Dedifferentiated amniotic fluid mesenchymal stem cell (primary cell): ENCODE results near the gene DENND2D.

Experiments
- DNase-seq: peaks from one replicate; pipeline ENCODE4 v3.0.0-alpha.2; 2016; ENCODE audit errors: extremely low spot score

Gene DENND2D

DNA sequence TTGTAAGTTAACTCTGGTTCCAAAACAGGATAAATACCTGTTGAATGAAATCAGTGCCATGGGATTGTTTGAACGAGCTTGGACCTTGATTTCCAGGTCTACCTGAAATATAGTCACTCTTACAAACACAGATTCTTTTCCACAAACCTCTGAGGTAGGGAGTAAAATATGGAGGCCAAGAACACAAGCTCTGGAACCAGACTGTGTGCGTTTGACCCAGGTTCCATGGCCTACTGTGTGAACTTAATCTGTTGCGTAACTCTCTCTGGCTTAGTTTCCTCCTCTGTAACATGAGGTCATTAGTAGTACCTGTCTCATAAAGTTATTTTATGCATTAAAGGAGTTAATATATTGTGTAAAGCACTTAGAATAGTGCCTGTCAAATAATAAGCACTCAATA is 25.1 kb downstream of the DENND2D start:
- no peak for DNase-seq

DNA sequence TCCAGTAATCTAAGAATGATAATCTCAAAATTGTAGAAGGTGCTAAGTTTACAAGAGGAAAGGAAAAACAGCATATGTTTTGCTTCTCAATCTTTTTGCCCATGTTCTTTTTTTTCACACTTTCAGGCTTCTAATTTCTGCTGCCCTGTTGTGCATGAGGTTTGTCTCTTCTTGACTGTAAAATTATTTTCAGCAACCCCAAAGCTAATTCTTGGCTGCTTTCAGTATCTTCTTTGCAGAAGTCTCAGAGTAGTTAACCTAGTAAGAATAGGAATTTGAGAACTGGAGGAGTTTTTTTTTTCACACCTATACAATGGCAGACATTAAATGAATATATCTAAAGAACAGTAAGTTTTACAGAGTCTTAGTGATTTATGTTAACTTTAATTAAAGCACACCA is 26.4 kb downstream of the DENND2D start:
- DNase-seq = no peak

DNA sequence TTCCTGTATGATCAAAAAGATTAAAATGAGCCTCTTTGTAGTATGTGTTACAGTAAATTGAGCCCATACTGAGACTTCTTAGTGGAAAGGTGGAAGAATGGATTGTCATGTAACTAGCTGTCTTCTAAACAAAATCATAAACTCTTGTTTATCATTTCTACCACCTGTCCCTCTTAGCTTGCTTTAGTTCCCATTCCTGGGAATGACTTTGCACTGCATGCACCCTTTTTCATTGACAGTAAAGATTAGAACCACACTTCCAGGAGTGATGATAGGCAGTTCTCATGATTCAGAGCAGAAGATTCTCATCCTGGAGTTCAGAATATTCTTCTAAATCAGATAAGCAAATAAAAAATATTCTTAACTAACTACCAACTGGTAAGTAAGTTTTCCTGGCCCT is 28.0 kb downstream of the DENND2D start:
- DNase-seq = no peak

DNA sequence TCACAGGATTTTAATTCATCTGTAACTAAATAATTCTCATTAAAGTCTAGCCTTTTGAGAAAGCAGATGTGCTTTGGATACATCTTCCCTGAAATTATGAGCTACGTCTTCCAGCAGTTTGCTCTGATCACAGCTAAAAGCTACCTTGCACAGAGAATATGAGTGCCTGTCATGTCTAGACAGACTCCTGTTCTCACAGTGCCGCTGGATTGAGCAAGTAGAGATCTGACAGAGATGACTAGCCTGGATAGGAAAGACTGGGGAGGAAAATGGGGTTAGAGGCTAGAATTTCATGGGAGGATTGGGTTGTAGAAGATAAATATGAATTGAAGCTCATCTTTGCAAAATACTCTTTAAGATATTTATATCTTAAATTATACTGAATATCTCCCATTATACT is 36.3 kb downstream of the DENND2D start:
- no peak for DNase-seq

DNA sequence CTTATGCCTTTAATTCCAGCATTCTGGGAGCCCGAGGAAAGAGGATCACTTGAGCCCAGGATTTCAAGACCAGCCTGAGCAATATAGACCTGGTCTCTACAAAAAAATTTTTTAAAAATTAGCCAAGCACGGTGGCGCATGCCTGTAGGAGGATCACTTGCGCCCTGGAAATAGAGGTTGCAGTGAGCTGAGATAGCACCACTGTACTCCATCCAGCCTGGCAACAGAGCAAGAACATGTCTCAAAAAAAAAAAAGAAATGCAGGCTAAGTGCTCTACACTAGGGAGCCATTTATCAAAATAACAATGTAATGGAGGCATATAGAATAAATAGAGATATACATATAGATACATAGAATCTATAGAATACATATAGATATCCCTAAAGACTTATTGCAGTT is 37.1 kb downstream of the DENND2D start:
- DNase-seq = no peak

DNA sequence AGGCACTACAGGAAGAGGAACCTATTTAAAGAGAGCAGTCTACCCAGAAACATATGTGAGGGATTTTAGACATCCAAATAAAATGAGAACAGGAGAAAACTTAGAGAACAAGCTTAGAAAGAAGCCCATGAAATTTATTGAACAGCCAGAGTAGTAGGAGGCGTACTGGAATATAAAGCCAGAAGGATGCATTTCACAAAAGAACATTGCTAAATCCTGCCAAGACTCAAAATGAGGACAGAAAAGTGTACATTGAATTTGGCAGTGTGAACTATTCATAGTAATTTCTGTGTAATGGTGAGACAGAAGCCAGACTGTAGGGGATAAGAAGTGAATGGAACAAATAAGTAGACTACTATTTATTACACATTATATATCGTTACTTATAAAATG is 38.0 kb downstream of the DENND2D start:
- no peak for DNase-seq

DNA sequence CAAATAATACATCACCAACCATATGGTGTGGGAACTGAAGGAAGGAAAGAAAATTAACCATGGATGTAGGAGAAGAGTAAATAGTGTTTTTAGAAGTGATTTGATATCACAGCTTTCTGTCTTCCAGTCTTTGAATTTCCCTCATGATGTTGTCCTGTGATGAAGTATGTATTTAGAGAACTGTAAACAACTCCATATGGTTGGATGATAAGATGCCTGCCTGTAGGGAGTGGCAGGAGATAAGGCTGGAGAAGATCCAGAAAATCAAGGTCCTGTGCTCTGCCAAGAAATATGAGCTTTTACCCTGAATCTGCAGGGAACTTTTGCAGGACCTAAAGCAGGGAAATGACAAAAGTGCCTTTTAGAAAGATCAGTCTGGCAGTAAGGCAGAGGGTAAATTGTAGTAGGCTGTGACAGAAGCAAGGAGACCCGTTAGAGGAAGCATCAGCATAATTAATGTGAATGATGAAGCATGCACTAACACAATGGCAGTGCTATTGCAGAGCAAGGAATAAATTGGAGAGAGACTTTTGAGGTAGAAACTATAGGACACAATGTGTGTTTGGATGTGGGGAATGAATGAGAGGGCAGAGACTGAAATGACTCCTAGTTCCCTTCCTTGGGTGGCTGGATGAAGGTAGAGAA is 38.5 kb downstream of the DENND2D start:
- DNase-seq = no peak

DNA sequence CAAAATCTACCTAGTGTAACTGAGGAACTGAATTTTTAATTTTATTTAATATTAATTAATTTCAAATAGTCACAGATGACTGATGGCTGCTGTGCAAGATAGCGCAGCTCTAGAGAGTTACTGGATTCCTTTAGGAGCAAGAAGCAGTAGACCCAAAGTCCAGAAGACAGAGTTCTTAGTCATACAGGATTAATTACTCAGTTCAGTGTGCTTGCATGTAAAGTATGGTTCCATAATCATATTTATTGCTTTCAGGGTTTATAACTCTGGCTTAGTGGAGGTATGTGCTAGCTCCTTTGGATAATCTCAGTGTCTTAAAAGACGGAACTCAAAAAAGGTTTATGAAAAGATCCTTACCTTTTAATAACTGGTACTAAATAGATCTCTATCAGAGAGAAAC is 43.0 kb downstream of the DENND2D start:
- DNase-seq = no peak

DNA sequence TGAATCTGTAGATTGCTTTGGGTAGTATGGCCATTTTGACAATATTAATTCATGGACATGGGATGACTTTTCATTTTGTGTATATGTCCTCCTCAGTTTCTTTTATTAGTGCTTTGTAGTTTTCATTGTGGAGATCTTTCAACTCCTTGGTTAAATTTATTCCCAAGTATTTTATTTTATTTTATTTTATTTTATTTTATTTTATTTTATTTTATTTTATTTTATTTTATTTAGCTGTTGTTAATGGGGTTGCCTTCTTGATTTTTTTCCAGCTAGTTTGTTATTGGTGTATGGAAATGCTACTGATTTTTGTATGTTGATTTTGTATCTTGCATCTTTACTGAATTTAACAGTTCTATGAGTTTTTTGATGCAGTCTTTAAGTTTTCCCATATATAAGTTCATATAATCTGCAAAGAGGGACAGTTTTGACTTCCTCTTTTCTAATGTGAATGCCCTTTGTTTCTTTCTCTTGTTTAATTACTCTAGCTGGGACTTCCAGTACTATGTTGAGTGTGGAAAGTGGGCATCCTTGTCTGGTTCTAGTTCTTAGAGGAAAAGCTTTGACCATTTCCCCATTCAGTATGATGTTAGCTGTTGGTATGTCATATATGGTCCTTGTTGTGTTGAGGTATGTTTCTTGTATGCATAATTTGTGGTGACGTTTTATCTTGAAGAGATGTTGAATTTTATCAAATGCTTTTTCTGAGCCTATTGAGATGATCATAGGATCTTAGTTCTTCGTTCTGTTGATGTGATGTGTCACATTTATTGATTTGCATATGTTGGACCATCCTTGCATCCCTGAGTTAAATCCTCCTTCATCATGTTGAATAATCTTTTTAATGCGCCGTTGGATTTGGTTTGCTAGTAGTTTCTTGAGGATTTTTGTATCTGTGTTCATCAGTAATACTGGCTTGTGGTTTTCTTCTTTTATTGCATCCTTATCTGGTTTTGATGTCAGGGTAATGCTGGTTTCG is 46.1 kb downstream of the DENND2D start:
- no peak for DNase-seq

DNA sequence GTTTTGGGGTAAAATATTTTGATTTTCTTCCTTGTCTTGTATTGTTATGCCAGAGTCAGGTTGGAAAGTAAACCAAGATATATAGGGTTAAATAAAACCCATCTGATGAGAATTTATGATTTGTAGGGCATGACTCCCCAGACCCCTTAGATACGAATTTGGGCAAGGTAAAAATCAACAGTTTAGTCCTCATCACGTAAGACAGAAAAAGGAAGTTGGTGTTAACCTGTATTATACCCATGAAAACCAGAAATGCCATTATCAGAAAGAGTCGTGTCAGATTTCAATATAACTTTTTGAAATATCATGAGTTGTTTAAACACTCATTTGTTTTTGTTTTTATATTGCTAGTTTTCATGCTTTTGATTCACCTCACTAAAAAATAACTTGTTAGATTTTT is 48.6 kb downstream of the DENND2D start:
- DNase-seq = no peak

DNA sequence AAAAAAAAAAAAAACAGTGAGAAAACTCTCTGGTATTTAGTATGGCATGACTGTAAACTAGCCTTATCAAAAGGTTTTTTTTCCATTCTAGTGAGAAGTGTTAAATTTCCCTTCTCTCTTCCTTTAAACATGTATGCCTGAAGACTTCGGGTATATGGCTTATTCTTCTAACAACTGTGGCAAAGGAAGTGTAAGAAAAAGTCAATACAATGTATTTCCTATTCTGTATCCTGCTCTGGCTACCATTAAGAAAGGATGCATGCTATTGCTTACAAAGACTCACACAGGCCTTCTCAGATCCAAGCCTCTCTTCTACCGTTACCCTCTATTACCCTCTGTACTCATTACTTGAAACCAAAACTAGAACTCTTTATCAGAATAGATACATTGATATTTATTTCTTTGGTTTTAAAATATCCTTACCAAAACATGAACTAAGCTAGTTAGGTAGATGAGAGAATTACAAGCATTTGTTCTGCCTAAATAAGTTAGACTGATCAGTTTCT is 52.0 kb downstream of the DENND2D start:
- DNase-seq = no peak

DNA sequence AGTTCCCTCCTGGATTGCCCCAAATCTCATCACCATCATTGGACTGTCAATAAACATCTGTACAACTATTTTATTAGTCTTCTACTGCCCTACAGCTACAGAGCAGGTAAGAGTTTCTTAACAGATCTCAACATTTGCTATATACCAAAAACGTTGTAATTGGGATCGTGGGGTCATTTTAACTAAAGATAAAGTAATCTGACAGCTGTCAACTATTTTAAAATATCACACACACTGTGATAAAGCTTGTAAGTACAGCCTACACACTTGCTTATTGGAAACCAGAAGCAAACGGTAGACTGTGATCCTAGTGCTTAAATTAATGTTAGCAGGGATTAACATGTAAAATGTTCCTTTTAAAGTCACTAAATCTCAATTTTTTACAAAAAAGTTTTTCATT is 52.5 kb downstream of the DENND2D start:
- DNase-seq = no peak

DNA sequence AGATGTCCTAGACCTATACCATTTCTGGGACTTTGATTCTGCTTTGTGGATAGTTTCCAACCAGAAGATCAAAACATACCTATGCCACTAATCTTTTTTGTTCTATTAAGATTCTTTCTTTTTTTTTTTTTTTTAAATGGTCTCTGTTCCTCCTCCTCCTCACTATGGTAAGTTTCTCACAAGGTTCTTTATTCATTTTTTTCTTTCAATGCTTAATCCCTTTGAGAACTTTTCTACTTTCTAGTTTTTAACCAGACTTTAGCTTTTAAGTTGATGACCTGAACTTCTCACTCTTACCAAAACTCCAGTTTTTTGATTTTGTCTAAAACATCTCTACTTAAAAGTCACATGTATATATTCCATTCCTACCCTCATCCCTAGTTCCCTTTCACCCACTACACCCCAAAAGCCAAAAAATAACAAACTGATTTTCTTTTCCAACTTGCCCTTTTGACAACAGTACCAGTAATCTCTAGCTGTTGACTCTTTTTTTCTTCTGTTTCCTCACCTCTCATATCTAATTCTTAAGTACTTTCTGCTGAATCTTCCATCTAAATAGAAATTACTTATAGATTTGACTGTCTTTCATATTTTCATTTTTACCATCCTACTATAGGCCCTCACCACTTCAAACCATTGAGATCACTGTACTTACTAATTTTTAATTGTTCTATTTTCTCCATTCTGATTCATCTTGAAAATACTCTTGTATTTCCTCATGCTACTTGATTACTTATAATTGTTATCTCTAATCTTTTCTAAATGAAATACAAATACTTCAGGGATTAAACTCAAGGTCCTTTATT is 54.3 kb downstream of the DENND2D start:
- DNase-seq = no peak

DNA sequence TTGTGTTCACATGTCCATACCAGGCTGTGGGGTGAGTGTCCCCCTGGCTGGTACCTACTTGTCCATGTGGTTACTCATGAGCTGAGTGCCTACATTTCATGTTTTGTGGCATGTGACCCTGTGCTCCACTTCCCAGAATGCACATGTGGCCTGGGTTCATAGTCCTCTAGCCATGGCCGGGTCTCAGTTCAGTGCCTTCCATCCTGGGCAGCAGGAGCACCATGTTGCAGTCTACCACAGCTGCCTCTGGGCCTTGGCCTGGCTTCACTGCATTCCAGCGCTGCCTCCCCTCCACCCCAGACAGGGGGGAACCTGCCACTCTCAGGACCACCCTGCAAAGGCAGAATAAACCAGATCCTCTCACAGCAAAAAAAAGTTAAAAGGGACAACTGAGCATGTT is 54.9 kb downstream of the DENND2D start:
- DNase-seq = no peak

DNA sequence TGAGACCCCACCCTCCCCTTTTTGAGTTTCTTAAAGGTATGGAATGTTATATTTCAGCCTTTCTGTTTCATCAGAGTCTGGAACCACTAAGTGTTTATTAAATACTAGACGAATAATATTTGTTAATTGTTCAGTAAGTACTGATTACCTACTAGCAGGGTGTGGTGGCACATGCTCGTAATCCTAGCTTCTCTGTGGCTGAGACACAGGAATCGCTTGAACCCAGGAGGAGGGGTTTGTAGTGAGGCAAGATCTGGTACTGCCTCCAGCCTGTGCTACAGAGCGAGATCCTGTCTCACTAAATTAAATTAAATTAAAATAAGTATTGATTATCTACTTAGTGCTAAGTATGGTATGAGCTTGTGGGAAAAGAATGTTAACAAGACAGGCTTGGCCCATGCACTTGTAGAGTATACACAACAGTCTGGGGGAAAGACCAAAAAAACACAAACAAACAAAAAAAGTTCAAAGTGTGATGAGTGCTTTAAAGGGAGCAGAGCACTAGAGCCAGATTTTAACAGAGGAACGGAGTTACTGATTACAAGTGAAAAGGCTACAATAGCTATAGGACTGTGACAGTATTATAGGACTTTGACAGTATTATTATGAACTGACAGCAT is 58.0 kb downstream of the DENND2D start:
- DNase-seq = no peak

DNA sequence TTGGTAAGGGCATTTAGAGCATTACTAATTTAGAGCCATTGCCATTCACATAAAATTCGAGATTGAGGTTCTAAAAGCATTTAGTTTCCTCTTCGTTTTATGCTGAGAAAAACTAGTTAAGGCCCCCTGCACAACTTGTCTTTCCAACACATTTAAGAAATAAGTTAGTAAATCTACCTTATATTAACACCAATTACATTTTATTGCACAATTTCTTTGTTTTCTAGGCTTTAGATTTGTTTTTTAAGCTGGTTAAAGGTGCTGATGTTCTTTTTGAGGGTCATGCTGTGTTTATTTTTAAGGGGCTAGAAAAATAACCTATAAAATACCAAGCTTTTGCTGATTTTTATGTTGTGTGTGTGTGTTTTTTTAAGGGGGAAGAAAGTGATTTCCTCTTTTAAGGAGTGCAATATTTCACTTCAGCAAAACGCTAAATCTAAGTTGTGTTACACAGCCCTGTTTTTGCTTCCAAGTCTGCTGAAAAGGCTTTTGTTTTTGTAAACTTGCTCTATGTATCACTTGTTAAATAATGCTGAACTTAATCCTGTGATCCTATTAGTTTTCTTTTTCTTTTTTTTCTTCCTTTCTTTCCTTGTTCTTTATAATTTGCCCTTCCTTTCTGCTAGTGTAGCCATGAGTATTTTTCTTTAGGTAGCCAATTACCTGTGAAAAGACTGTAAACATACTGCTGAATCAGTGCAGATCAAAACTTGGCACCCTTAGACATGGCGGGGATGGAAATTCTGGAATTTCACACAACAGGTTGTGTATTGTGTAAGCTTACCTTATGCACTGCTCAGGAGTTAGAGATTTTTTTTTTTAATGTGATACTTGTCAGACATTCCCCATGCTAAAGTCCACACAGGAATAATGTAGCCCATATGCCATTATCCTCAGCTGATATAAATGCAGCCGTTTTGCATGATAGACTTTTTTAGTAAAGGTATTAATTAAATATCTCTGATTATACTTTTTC is 58.9 kb downstream of the DENND2D start:
- DNase-seq = no peak

DNA sequence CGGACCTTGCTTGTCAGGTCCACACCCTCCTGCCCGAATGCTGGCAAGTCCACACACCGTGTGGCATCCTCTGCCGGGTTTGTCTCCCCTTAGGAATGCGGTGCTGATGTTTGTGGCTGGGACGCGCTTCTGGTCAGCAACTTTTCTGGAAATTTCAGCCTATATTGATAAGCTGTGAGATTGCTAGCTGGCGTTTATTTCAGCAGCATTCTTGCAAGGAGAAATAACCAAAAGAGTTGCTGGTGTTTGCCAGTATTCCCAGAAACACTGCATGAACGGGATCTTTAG is 59.8 kb downstream of the DENND2D start:
- DNase-seq = peak; percentile 48

DNA sequence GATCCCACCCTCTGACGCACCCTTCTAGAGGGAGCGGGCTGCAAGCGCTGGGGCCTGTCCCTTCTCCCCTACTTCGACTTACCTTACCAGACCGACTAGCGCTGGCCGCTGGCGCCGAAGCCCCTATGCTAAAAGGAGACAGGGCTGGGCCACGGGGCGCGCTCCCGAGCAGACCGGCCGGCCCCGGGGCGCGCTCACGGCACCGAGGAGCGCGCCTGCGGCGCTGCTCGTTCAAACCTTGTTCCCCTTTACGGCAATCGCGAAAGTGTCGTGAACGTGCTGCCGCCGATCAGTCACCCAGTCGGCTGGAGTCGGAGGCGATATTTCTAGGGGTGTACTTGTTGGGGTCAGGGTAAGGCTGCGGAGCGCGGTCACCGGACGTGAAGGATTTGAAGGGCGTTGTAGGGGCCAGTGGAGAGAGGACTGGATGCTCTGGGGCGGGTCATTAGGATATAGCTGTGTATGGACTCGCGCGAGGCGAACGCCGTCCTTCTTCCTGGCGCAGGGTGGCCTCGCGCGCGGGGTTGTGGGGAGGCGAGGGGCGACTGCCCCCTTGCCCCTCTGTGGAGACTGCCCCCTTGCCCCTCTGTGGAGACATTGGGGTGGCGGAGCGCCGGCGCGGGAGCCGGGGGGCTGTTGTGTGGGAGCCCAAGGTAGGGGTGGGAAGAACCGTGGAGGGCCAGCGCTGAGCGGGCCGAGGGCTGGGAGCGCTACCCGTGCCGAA is 60.3 kb downstream of the DENND2D start, which contains the start of the genes CEPT1 and DRAM2:
Gene CEPT1, plus strand, starts transcription at position 268 of the 724 bp plus-strand sequence. CDS start 7,492 bp downstream, outside the sequence.
Gene DRAM2, minus strand, starts transcription at position 138 of the 724 bp plus-strand sequence. CDS start 8,539 bp downstream, outside the sequence.
- DNase-seq = peak; percentile 94

DNA sequence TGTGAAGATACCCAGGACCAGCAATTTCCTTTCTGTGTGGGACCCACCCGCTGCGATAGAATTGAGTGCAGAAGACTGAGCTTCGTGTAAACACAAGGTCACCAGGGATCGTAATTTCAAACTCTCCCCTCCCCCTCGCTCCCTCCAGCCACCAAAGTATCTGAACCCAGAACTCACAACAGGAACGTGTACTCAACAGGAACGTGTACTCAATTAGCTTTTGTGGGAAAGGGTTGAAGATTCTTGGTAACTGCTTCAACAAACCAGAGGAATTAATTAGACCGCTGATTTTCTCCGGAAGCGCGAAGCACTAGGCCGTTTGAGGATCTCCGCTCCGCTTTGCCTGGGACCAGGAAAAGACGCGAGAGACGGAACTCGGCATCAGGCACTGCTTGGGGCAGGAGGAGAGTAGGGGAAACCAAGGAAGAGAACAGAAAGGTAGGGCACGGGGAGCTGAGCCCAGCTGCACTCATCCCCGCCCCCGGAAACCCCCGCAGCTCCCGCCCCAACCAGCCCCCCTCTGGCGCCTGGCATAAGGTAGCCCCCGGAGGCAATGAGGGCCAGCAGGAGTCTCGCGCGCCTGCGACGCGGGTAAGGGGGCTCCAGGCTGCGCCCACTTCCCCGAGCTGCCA is 61.0 kb downstream of the DENND2D start:
- DNase-seq = peak; percentile 49
